Neural progenitor cell (in vitro differentiated cells): ENCODE measurements around the gene LRBA.

Source experiments
- CTCF ChIP-seq: fragments of 200-600 bp; sonication (generic); IDR thresholded peaks from 2 replicates; pipeline ENCODE4 v1.5.1; 2017; ENCODE audit warnings: antibody characterized with exemption, mild to moderate bottlenecking
- EZH2 ChIP-seq: fragments of 200-600 bp; sonication (generic); IDR thresholded peaks from 2 replicates; pipeline ENCODE4 v1.6.1; 2017; ENCODE audit warnings: antibody characterized with exemption, mild to moderate bottlenecking, moderate library complexity

GRCh38 chr4:150234246-150234645 lies 780.8 kb downstream of the LRBA start:
- TF ChIP-seq CTCF (no peak), EZH2 (no peak)
